Lower leg skin (tissue), 3 donors: Measurements from ENCODE around the gene GNAT1.

Experiments used
- POLR2A ChIP-seq, 2 donors: fragments of 450-650 bp; IDR thresholded peaks; one replicate each; pipeline ENCODE4 v1.6.1; 2016 to 2017; ENCODE audit warnings: antibody characterized with exemption in 2 of 2, mild to moderate bottlenecking in 1 of 2, moderate library complexity in 1 of 2
- TF ChIP-seq, protein P1 (sequence below), 3 donors: fragments of 450-650 bp; IDR thresholded peaks; one replicate each; pipeline ENCODE4 v1.5.1; 2016; ENCODE audit warnings: antibody characterized with exemption in 3 of 3, mild to moderate bottlenecking in 3 of 3, moderate library complexity in 2 of 3

DNA sequence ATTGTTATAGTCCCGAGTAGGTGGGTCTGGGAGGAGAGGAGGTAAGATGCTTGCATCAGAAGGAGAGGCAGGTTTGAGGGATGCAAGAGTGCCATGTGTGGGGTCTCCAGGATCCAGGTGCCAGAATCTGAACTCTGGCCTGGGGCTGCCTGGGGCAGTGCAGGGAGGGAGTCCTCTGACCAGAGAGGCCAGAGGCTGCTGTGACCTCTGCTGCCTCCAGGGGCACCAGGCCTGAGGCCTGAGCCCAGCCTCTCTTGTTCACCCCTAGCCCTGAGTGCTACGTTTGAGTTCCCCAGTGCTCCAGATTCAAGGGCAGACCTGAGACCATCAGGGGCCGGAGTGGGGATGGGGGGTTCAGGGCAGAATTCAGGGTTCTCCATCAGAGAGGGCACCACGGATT, 21.1 kb downstream of the GNAT1 start:
- TF ChIP-seq, protein P1, sequence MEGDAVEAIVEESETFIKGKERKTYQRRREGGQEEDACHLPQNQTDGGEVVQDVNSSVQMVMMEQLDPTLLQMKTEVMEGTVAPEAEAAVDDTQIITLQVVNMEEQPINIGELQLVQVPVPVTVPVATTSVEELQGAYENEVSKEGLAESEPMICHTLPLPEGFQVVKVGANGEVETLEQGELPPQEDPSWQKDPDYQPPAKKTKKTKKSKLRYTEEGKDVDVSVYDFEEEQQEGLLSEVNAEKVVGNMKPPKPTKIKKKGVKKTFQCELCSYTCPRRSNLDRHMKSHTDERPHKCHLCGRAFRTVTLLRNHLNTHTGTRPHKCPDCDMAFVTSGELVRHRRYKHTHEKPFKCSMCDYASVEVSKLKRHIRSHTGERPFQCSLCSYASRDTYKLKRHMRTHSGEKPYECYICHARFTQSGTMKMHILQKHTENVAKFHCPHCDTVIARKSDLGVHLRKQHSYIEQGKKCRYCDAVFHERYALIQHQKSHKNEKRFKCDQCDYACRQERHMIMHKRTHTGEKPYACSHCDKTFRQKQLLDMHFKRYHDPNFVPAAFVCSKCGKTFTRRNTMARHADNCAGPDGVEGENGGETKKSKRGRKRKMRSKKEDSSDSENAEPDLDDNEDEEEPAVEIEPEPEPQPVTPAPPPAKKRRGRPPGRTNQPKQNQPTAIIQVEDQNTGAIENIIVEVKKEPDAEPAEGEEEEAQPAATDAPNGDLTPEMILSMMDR (IDR thresholded peaks at IDR 0.05), result no peak
- TF ChIP-seq POLR2A (IDR thresholded peaks at IDR 0.05), result no peak
